Measurements from ENCODE around the gene USP24.

USP24 gene

GRCh38 chr1:55156093-55156492 is 59.1 kb downstream of the USP24 start:
- Histone ChIP-seq H3K27ac (ENCODE audit: low read depth, low read length) (no peak overlapping the region), H3K4me3 (ENCODE audit: low read length) (no peak overlapping the region), H3K9ac (ENCODE audit: low read depth, low read length) (no peak overlapping the region), H3K9me3 (ENCODE audit: insufficient read depth, low read depth, low read length) (no peaks in the 10 kb centered on the region), H3K4me1 (ENCODE audit: insufficient read depth, low read length) (no peaks in the 10 kb centered on the region), H3K36me3 (ENCODE audit: insufficient read depth, low read length) (peaks cover 94% of the 10 kb centered on the region), H3K27me3 (ENCODE audit: insufficient read depth, low read length) (no peaks in the 10 kb centered on the region)

GRCh38 chr1:55155522-55155921 is 59.6 kb downstream of the USP24 start:
- H3K27ac ChIP-seq (ENCODE audit: low read depth, low read length), result no peak overlapping the region
- no peak overlapping the region for H3K4me3 ChIP-seq (ENCODE audit: low read length)
- H3K4me1 ChIP-seq (ENCODE audit: insufficient read depth, low read length), result no peaks in the 10 kb centered on the region
- no peaks in the 10 kb centered on the region for H3K9me3 ChIP-seq (ENCODE audit: insufficient read depth, low read depth, low read length)
- no peaks in the 10 kb centered on the region for H3K27me3 ChIP-seq (ENCODE audit: insufficient read depth, low read length)
- H3K9ac ChIP-seq (ENCODE audit: low read depth, low read length), result no peak overlapping the region
- peaks cover 94% of the 10 kb centered on the region for H3K36me3 ChIP-seq (ENCODE audit: insufficient read depth, low read length)
- WGBS, result 93% methylated on average over 6 of the region's 6 CpGs

- 95% methylated on average over 5 of the region's 5 CpGs for WGBS
- no peaks in the 10 kb centered on the region for H3K9me3 ChIP-seq (ENCODE audit: insufficient read depth, low read depth, low read length)
- H3K36me3 ChIP-seq (ENCODE audit: insufficient read depth, low read length), result peaks cover 94% of the 10 kb centered on the region
- no peaks in the 10 kb centered on the region for H3K27me3 ChIP-seq (ENCODE audit: insufficient read depth, low read length)
- H3K4me1 ChIP-seq (ENCODE audit: insufficient read depth, low read length), result no peaks in the 10 kb centered on the region
- H3K27ac ChIP-seq (ENCODE audit: low read depth, low read length), result no peak overlapping the region
- H3K9ac ChIP-seq (ENCODE audit: low read depth, low read length), result no peak overlapping the region
- H3K4me3 ChIP-seq (ENCODE audit: low read length), result no peak overlapping the region
These were observed 60.5 kb downstream of the USP24 start for GRCh38 chr1:55154616-55155015.

GRCh38 chr1:55153031-55153430 is 62.1 kb downstream of the USP24 start:
- Histone ChIP-seq H3K36me3 (ENCODE audit: insufficient read depth, low read length) (peaks cover 94% of the 10 kb centered on the region), H3K9me3 (ENCODE audit: insufficient read depth, low read depth, low read length) (no peaks in the 10 kb centered on the region), H3K27me3 (ENCODE audit: insufficient read depth, low read length) (no peaks in the 10 kb centered on the region), H3K4me1 (ENCODE audit: insufficient read depth, low read length) (no peaks in the 10 kb centered on the region), H3K27ac (ENCODE audit: low read depth, low read length) (no peak overlapping the region), H3K9ac (ENCODE audit: low read depth, low read length) (no peak overlapping the region), H3K4me3 (ENCODE audit: low read length) (no peak overlapping the region)
- WGBS, result 94% methylated on average over 3 of the region's 3 CpGs

GRCh38 chr1:55150880-55151588 is 64.1 kb downstream of the USP24 start:
- Histone ChIP-seq H3K9me3 (ENCODE audit: insufficient read depth, low read depth, low read length) (no peaks in the 10 kb centered on the region), H3K36me3 (ENCODE audit: insufficient read depth, low read length) (peaks cover 95% of the 10 kb centered on the region), H3K9ac (ENCODE audit: low read depth, low read length) (no peak overlapping the region), H3K4me1 (ENCODE audit: insufficient read depth, low read length) (no peaks in the 10 kb centered on the region), H3K4me3 (ENCODE audit: low read length) (no peak overlapping the region), H3K27me3 (ENCODE audit: insufficient read depth, low read length) (no peaks in the 10 kb centered on the region), H3K27ac (ENCODE audit: low read depth, low read length) (no peak overlapping the region)
- 94% methylated on average over 2 of the region's 2 CpGs for WGBS

GRCh38 chr1:55148676-55149075 is 66.5 kb downstream of the USP24 start:
- peaks cover 95% of the 10 kb centered on the region for H3K36me3 ChIP-seq (ENCODE audit: insufficient read depth, low read length)
- H3K4me3 ChIP-seq (ENCODE audit: low read length), result no peak overlapping the region
- no peak overlapping the region for H3K27ac ChIP-seq (ENCODE audit: low read depth, low read length)
- no peaks in the 10 kb centered on the region for H3K9me3 ChIP-seq (ENCODE audit: insufficient read depth, low read depth, low read length)
- no peak overlapping the region for H3K9ac ChIP-seq (ENCODE audit: low read depth, low read length)
- H3K4me1 ChIP-seq (ENCODE audit: insufficient read depth, low read length), result no peaks in the 10 kb centered on the region
- H3K27me3 ChIP-seq (ENCODE audit: insufficient read depth, low read length), result no peaks in the 10 kb centered on the region

GRCh38 chr1:55147524-55147923 is 67.6 kb downstream of the USP24 start:
- Histone ChIP-seq H3K4me3 (ENCODE audit: low read length) (no peak overlapping the region), H3K36me3 (ENCODE audit: insufficient read depth, low read length) (peaks cover 94% of the 10 kb centered on the region), H3K9me3 (ENCODE audit: insufficient read depth, low read depth, low read length) (no peaks in the 10 kb centered on the region), H3K27me3 (ENCODE audit: insufficient read depth, low read length) (no peaks in the 10 kb centered on the region), H3K9ac (ENCODE audit: low read depth, low read length) (no peak overlapping the region), H3K27ac (ENCODE audit: low read depth, low read length) (no peak overlapping the region), H3K4me1 (ENCODE audit: insufficient read depth, low read length) (no peaks in the 10 kb centered on the region)
- 95% methylated on average over 8 of the region's 8 CpGs for WGBS

GRCh38 chr1:55146781-55147180 is 68.4 kb downstream of the USP24 start:
- no peaks in the 10 kb centered on the region for H3K27me3 ChIP-seq (ENCODE audit: insufficient read depth, low read length)
- no peak overlapping the region for H3K27ac ChIP-seq (ENCODE audit: low read depth, low read length)
- H3K9ac ChIP-seq (ENCODE audit: low read depth, low read length), result no peak overlapping the region
- WGBS, result 92% methylated on average over 2 of the region's 2 CpGs
- H3K4me3 ChIP-seq (ENCODE audit: low read length), result no peak overlapping the region
- H3K9me3 ChIP-seq (ENCODE audit: insufficient read depth, low read depth, low read length), result no peaks in the 10 kb centered on the region
- H3K36me3 ChIP-seq (ENCODE audit: insufficient read depth, low read length), result peaks cover 94% of the 10 kb centered on the region
- no peaks in the 10 kb centered on the region for H3K4me1 ChIP-seq (ENCODE audit: insufficient read depth, low read length)

- WGBS, result 95% methylated on average over 5 of the region's 6 CpGs
- no peaks in the 10 kb centered on the region for H3K9me3 ChIP-seq (ENCODE audit: insufficient read depth, low read depth, low read length)
- peaks cover 4% of the 10 kb centered on the region; the same call in 1 of the 2 replicates for H3K4me1 ChIP-seq (ENCODE audit: insufficient read depth, low read length)
- peaks cover 97% of the 10 kb centered on the region for H3K36me3 ChIP-seq (ENCODE audit: insufficient read depth, low read length)
- no peak overlapping the region for H3K9ac ChIP-seq (ENCODE audit: low read depth, low read length)
- H3K27ac ChIP-seq (ENCODE audit: low read depth, low read length), result no peak overlapping the region
- no peak overlapping the region for H3K4me3 ChIP-seq (ENCODE audit: low read length)
- H3K27me3 ChIP-seq (ENCODE audit: insufficient read depth, low read length), result no peaks in the 10 kb centered on the region
These were observed 70.3 kb downstream of the USP24 start for GRCh38 chr1:55144886-55145285.

- 82% methylated on average over 3 of the region's 3 CpGs for WGBS
- Histone ChIP-seq H3K4me3 (ENCODE audit: low read length) (no peak overlapping the region), H3K27me3 (ENCODE audit: insufficient read depth, low read length) (no peaks in the 10 kb centered on the region), H3K9ac (ENCODE audit: low read depth, low read length) (no peak overlapping the region), H3K9me3 (ENCODE audit: insufficient read depth, low read depth, low read length) (no peaks in the 10 kb centered on the region), H3K4me1 (ENCODE audit: insufficient read depth, low read length) (peaks cover 4% of the 10 kb centered on the region; the same call in 1 of the 2 replicates), H3K27ac (ENCODE audit: low read depth, low read length) (no peak overlapping the region), H3K36me3 (ENCODE audit: insufficient read depth, low read length) (peaks cover 96% of the 10 kb centered on the region)
These were observed 71.5 kb downstream of the USP24 start for GRCh38 chr1:55143684-55144083.

GRCh38 chr1:55141295-55141893 is 73.8 kb downstream of the USP24 start:
- no peak overlapping the region for H3K27ac ChIP-seq (ENCODE audit: low read depth, low read length)
- no peaks in the 10 kb centered on the region for H3K27me3 ChIP-seq (ENCODE audit: insufficient read depth, low read length)
- WGBS, result 100% methylated on average over 1 of the region's 1 CpG
- H3K9ac ChIP-seq (ENCODE audit: low read depth, low read length), result no peak overlapping the region
- H3K36me3 ChIP-seq (ENCODE audit: insufficient read depth, low read length), result peaks cover 96% of the 10 kb centered on the region
- H3K4me3 ChIP-seq (ENCODE audit: low read length), result no peak overlapping the region
- H3K4me1 ChIP-seq (ENCODE audit: insufficient read depth, low read length), result peaks cover 4% of the 10 kb centered on the region; the same call in 1 of the 2 replicates
- H3K9me3 ChIP-seq (ENCODE audit: insufficient read depth, low read depth, low read length), result no peaks in the 10 kb centered on the region

All from HUES64 (cell line).